GM12891 (cell line): ENCODE measurements around the gene STK25.

Experiments used
- POLR2AphosphoS5 ChIP-seq: IDR thresholded peaks from 2 replicates; pipeline ENCODE4 v1.6.1; 2011; ENCODE audit warnings: low read depth, low read length, control low read depth
- TAF1 ChIP-seq: IDR thresholded peaks from 2 replicates; pipeline ENCODE4 v1.6.1; 2011; ENCODE audit warnings: low read depth, low read length, control low read depth

DNA sequence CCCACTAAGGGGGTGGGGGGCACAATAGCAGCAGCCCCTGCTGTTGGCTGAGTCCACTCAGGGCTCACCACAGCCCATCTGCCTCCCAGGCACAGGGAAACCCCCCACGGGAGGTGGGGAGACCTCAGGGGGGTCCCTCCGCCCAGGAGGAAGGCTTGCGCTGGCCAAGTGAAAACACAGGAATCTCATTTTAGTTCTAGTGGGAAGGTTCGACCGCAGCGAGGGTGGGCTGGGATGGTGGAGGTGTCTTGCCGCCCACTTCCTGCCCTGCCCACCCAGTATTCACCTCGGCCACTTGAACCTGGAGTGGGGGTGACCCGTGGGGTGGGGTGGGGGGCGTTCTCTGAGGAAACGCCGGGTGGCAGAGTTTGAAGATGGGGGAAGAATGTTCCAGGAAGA, 43.2 kb upstream of the STK25 start:
- TF ChIP-seq TAF1: no peak
- TF ChIP-seq POLR2AphosphoS5: no peak
